ENCODE data around the gene GSE1. TPM values are rescaled to one million over a fixed set of nuclear protein-coding genes. Genes with fewer than 3 reads are reported as not detected.

GSE1 gene
- total RNA-seq, 2 donors from 2014 or later, result 57.2 to 62.5 TPM

- DNase-seq (ENCODE audit: low spot score), result no peak
- intact Hi-C loops (cut with DNase I), result loop anchor here (10.0 kb wide), 2 partner anchors 297 to 307 kb away; no protein-coding TSS in a partner anchor
Measured at GRCh38 chr16:85601730-85602401, 11.3 kb upstream of the GSE1 start.

- intact Hi-C loops (cut with DNase I), result loop anchor here (10.0 kb wide), 2 partner anchors 298 to 308 kb away; no protein-coding TSS in a partner anchor
- DNase-seq (ENCODE audit: low spot score), result no peak
Measured at GRCh38 chr16:85602402-85603202, 10.5 kb upstream of the GSE1 start.

- no peak for DNase-seq (ENCODE audit: low spot score)
- intact Hi-C loops (cut with DNase I), result loop anchor here (10.0 kb wide), 2 partner anchors 298 to 308 kb away; no protein-coding TSS in a partner anchor
Measured at GRCh38 chr16:85603203-85603755, 9.8 kb upstream of the GSE1 start.

- DNase-seq (ENCODE audit: low spot score), result no peak
- intact Hi-C loops (cut with DNase I), result loop anchor here (10.0 kb wide), 2 partner anchors 299 to 309 kb away; no protein-coding TSS in a partner anchor
Measured at GRCh38 chr16:85604145-85604705, 8.9 kb upstream of the GSE1 start.

GRCh38 chr16:85605051-85605911 lies 7.8 kb upstream of the GSE1 start:
- intact Hi-C loops (cut with DNase I), result loop anchor here (10.0 kb wide), 2 partner anchors 300 to 310 kb away; no protein-coding TSS in a partner anchor
- DNase-seq (ENCODE audit: low spot score), result no peak

- intact Hi-C loops (cut with DNase I), result loop anchor here (10.0 kb wide), 2 partner anchors 301 to 311 kb away; no protein-coding TSS in a partner anchor
- no peak for DNase-seq (ENCODE audit: low spot score)
Measured at GRCh38 chr16:85605912-85606841, 6.9 kb upstream of the GSE1 start.

GRCh38 chr16:85606904-85607303 lies 6.2 kb upstream of the GSE1 start:
- intact Hi-C loops (cut with DNase I), result loop anchor here (10.0 kb wide), 2 partner anchors 302 to 312 kb away; no protein-coding TSS in a partner anchor
- no peak for DNase-seq (ENCODE audit: low spot score)

GRCh38 chr16:85607321-85607765 lies 5.8 kb upstream of the GSE1 start:
- intact Hi-C loops (cut with DNase I), result loop anchor here (10.0 kb wide), 2 partner anchors 303 to 313 kb away; no protein-coding TSS in a partner anchor
- DNase-seq (ENCODE audit: low spot score), result no peak

GRCh38 chr16:85607796-85608514 lies 5.2 kb upstream of the GSE1 start:
- intact Hi-C loops (cut with DNase I), result loop anchor here (2.0 to 10.0 kb wide), 3 partner anchors 63 to 313 kb away; no protein-coding TSS in a partner anchor

GRCh38 chr16:85608515-85608885 lies 4.6 kb upstream of the GSE1 start:
- DNase-seq (ENCODE audit: low spot score), result no peak
- intact Hi-C loops (cut with DNase I), result loop anchor here (2.0 to 10.0 kb wide), 3 partner anchors 64 to 314 kb away; no protein-coding TSS in a partner anchor

More at GRCh38 chr16:85607796-85608514, 5.2 kb upstream of the GSE1 start:
- no peak for DNase-seq (ENCODE audit: low spot score)

GRCh38 chr16:85608887-85609286 lies 4.2 kb upstream of the GSE1 start:
- no peak for DNase-seq (ENCODE audit: low spot score)
- intact Hi-C loops (cut with DNase I), result loop anchor here (2.0 to 10.0 kb wide), 3 partner anchors 64 to 314 kb away; no protein-coding TSS in a partner anchor

- DNase-seq (ENCODE audit: low spot score), result no peak
- intact Hi-C loops (cut with DNase I), result loop anchor here (2.0 to 10.0 kb wide), 3 partner anchors 65 to 315 kb away; no protein-coding TSS in a partner anchor
Measured at GRCh38 chr16:85609539-85609938, 3.6 kb upstream of the GSE1 start.

GRCh38 chr16:85610059-85610445 lies 3.1 kb upstream of the GSE1 start:
- intact Hi-C loops (cut with DNase I), result loop anchor here (2.0 to 10.0 kb wide), 3 partner anchors 189 to 495 kb away; partner anchors contain the start of gene CIBAR2 (in 1 of the 2)
- no peak for DNase-seq (ENCODE audit: low spot score)

- intact Hi-C loops (cut with DNase I), result loop anchor here (2.0 to 10.0 kb wide), 3 partner anchors 190 to 496 kb away; partner anchors contain the start of gene CIBAR2 (in 1 of the 2)
- DNase-seq (ENCODE audit: low spot score), result peak; percentile 97
Measured at GRCh38 chr16:85610446-85611193, 2.5 kb upstream of the GSE1 start.

- DNase-seq (ENCODE audit: low spot score), result no peak
- intact Hi-C loops (cut with DNase I), result loop anchor here (2.0 to 10.0 kb wide), 3 partner anchors 190 to 496 kb away; partner anchors contain the start of gene CIBAR2 (in 1 of the 2)
Measured at GRCh38 chr16:85611194-85611443, 2.0 kb upstream of the GSE1 start.

All from posterior vena cava (tissue), 2 donors.